ENCODE results near the gene GRPEL1.

- TF ChIP-seq, protein P1, sequence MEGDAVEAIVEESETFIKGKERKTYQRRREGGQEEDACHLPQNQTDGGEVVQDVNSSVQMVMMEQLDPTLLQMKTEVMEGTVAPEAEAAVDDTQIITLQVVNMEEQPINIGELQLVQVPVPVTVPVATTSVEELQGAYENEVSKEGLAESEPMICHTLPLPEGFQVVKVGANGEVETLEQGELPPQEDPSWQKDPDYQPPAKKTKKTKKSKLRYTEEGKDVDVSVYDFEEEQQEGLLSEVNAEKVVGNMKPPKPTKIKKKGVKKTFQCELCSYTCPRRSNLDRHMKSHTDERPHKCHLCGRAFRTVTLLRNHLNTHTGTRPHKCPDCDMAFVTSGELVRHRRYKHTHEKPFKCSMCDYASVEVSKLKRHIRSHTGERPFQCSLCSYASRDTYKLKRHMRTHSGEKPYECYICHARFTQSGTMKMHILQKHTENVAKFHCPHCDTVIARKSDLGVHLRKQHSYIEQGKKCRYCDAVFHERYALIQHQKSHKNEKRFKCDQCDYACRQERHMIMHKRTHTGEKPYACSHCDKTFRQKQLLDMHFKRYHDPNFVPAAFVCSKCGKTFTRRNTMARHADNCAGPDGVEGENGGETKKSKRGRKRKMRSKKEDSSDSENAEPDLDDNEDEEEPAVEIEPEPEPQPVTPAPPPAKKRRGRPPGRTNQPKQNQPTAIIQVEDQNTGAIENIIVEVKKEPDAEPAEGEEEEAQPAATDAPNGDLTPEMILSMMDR (IDR thresholded peaks at IDR 0.05; ENCODE audit: low read depth, low read length, poor library complexity, severe bottlenecking), result no peak
- no peak for TF ChIP-seq EZH2phosphoT487 (IDR thresholded peaks at IDR 0.05; ENCODE audit: borderline replicate concordance, low read length)
These were observed 40.8 kb upstream of the GRPEL1 start for GRCh38 chr4:7108660-7109059.
